ENCODE results near the gene OR12D1. TPM values are rescaled to one million over a fixed set of nuclear protein-coding genes. Genes with fewer than 3 reads are reported as not detected.

OR12D1 gene
- total and polyA plus RNA-seq, 9 of the 15 experiments (the other 6 are each of a cell fraction or from before 2014, with no cell fraction given): not detected

DNA sequence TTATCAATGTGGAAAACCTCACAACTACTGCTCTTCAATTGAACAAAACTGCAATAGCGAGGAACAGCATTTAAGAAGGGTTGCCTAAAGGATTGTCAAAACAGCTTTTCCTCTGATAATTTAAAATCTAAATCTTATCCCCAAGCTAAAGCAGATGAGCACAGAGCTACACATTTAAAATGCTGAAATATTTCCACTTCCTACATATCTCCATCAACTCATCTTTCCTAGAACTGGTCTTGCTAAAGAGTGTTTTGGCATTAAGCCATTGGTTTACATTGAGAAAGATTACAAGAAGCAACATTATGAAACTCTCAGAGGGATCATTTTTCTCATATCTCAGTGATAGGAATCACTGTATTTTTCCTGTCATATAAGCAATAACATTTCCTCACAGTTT, 28.0 kb downstream of the OR12D1 start (continued):
- TF ChIP-seq, protein P1, sequence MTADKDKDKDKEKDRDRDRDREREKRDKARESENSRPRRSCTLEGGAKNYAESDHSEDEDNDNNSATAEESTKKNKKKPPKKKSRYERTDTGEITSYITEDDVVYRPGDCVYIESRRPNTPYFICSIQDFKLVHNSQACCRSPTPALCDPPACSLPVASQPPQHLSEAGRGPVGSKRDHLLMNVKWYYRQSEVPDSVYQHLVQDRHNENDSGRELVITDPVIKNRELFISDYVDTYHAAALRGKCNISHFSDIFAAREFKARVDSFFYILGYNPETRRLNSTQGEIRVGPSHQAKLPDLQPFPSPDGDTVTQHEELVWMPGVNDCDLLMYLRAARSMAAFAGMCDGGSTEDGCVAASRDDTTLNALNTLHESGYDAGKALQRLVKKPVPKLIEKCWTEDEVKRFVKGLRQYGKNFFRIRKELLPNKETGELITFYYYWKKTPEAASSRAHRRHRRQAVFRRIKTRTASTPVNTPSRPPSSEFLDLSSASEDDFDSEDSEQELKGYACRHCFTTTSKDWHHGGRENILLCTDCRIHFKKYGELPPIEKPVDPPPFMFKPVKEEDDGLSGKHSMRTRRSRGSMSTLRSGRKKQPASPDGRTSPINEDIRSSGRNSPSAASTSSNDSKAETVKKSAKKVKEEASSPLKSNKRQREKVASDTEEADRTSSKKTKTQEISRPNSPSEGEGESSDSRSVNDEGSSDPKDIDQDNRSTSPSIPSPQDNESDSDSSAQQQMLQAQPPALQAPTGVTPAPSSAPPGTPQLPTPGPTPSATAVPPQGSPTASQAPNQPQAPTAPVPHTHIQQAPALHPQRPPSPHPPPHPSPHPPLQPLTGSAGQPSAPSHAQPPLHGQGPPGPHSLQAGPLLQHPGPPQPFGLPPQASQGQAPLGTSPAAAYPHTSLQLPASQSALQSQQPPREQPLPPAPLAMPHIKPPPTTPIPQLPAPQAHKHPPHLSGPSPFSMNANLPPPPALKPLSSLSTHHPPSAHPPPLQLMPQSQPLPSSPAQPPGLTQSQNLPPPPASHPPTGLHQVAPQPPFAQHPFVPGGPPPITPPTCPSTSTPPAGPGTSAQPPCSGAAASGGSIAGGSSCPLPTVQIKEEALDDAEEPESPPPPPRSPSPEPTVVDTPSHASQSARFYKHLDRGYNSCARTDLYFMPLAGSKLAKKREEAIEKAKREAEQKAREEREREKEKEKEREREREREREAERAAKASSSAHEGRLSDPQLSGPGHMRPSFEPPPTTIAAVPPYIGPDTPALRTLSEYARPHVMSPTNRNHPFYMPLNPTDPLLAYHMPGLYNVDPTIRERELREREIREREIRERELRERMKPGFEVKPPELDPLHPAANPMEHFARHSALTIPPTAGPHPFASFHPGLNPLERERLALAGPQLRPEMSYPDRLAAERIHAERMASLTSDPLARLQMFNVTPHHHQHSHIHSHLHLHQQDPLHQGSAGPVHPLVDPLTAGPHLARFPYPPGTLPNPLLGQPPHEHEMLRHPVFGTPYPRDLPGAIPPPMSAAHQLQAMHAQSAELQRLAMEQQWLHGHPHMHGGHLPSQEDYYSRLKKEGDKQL (CRISPR knock-in tag; IDR thresholded peaks at IDR 0.05; ENCODE audit: borderline replicate concordance): no peak
- no peak for TF ChIP-seq ZNF224 (CRISPR knock-in tag; IDR thresholded peaks at IDR 0.05)
- no peak for TF ChIP-seq PHB2 (IDR thresholded peaks at IDR 0.05; ENCODE audit: low read depth)
- no peak for TF ChIP-seq ARID1B (IDR thresholded peaks at IDR 0.05)
- TF ChIP-seq MYNN (IDR thresholded peaks at IDR 0.05): no peak
- TF ChIP-seq MYNN (CRISPR knock-in tag; IDR thresholded peaks at IDR 0.05): no peak
- TF ChIP-seq MYC (IDR thresholded peaks at IDR 0.05; ENCODE audit: low read depth, low read length): no peak
- TF ChIP-seq MYC (CRISPR knock-in tag; IDR thresholded peaks at IDR 0.05; ENCODE audit: borderline replicate concordance, low read depth): no peak
